HG03439 (cell line): ENCODE results near the gene NR6A1.
"Not testable (repeated sequence)": the region's sequence is repeated elsewhere in the genome, so short reads cannot be mapped to it uniquely, and the experiment has no call there.

ENCODE experiments used
- ATAC-seq: cut with Tn5 transposase; IDR thresholded peaks from one replicate; pipeline ENCODE4 v1.9.1; 2021; ENCODE audit warnings: mild to moderate bottlenecking, moderate library complexity; ENCODE audit not compliant: unreplicated experiment

Gene NR6A1

GRCh38 chr9:124761710-124762109 lies 9.4 kb downstream of the NR6A1 start:
- ATAC-seq, result no peak

- ATAC-seq, result no peak
Measured at GRCh38 chr9:124761196-124761595, 9.9 kb downstream of the NR6A1 start.

DNA sequence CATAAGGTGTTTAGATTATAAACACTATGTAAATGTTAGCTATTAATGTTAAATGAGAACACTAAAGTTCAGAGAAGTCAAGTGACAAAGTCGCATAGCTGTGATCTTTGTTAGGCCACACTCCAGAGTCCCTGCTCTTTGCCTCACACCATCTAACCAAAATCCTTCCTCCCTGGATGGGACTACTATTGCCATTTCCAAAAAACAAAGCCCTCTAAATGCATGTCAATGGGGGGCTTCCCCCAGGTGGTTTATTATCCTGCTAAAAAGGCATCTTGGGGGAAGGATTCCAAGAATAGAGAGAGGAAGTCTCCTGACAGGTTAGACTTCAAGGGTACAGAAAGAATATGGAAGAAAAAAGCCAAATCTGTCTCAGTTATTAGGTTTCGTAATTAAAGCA lies 10.4 kb downstream of the NR6A1 start:
- ATAC-seq, result no peak

DNA sequence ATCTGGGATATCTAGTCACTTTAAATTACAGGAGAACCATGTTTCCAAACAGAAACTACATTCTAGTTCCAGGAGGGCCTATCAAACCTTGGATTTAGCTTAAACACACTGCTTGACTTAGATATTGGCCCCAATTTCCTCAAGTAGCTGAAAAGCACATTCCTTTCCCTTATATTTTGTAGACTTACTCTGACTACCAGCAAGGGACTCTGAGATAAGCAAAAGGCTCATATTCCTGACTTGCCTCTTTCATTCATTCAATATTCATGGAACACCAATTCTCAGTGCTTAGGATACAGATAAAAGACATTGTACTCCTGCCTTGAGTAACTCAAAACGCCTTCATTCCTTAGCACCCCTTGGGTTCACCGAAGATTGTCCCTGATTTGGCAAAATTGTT lies 11.8 kb downstream of the NR6A1 start:
- no peak for ATAC-seq

DNA sequence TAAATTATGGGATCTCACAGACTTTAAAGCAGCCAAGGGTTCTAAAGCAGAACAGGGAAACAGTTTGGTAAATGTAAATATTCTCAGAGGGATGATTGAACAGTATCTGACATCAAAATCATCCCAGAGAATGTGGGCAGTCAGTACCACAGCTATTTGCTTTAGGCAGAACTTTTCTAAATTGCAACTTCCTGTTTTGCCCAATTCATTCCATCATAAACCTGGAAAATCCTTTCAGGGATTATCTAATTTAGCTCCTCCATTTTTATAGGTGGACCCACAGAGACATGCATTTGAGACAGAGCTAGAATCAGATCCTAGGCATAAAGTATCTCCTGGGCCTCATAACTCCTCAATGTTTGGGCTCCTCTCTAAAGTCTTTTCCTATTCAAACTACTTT lies 12.4 kb downstream of the NR6A1 start:
- no peak for ATAC-seq

DNA sequence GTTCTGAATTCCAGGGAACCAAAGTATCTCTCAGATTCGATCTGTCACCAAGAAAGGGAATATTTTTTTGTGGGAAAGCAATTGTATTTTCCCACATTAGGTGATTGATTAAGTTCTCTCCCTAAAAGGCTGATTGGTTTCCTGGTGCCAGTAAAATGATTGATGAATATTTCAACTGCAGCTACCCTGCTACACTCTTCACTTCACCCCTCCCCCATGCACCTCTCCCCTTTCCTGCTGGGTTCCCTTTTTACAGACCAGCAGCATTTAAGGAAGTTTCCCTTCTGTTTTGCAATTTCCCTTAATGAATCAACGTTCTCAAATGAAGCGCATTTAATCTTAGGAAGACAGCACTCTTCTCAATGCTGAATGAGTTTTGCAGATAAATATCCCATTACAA lies 13.1 kb downstream of the NR6A1 start:
- ATAC-seq, result no peak

- no peak for ATAC-seq
Measured at GRCh38 chr9:124757616-124758015, 13.5 kb downstream of the NR6A1 start.

- ATAC-seq, result no peak
Measured at GRCh38 chr9:124756011-124756410, 15.1 kb downstream of the NR6A1 start.

- no peak for ATAC-seq
Measured at GRCh38 chr9:124755061-124755460, 16.1 kb downstream of the NR6A1 start.

GRCh38 chr9:124754289-124754688 lies 16.8 kb downstream of the NR6A1 start:
- ATAC-seq, result no peak

GRCh38 chr9:124752967-124753366 lies 18.1 kb downstream of the NR6A1 start:
- no peak for ATAC-seq

DNA sequence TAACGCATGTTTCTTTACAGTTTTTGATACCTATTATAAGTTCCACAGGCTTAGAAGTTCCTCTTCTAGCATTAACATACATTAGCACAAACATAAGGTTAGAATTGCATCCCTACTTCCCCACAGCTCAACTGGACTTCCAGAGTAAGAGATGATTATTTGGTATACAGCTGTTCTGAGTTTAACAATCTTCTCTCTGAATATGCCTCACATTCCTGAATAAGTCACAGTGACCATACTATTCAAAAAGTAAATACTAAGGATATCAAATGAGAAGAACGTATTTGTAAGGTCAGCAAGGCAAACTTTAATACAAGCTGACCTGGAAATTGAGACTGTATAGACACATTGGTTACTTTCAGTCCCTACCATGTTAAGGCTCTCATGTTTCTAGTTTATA lies 21.3 kb downstream of the NR6A1 start:
- no peak for ATAC-seq

GRCh38 chr9:124749284-124749683 lies 21.8 kb downstream of the NR6A1 start:
- ATAC-seq, result no peak

GRCh38 chr9:124747065-124747464 lies 24.0 kb downstream of the NR6A1 start:
- no peak for ATAC-seq

DNA sequence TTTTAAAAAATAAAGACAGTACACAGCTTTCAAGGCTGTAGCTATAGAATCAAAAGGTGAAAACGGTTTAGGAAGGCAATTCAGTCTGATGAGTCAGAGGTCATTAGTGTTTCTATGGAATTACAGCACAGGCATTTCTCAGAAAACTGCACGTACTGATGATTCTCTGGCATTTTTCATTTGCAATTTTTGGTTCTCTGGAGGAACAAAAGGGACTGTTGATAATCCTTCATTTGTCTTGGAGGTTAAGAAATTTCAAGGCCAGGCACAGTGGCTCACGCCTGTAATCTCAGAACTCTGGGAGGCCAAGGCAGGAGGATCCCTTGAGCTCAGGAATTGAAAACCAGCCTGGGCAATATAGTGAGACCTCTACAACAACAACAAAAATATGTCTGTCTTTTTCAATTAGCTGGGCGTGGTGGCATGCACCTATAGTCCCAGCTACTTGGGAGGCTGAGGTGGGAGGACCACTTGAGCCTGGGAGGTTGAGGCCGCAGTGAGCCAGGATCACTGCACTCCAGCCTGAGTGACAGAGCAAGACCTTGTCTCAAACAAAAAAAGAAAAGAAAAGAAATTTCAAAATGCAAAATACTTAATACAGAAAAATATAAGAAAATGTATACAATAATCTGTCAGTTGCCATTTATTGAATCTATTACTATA lies 27.3 kb downstream of the NR6A1 start:
- ATAC-seq, result no peak

DNA sequence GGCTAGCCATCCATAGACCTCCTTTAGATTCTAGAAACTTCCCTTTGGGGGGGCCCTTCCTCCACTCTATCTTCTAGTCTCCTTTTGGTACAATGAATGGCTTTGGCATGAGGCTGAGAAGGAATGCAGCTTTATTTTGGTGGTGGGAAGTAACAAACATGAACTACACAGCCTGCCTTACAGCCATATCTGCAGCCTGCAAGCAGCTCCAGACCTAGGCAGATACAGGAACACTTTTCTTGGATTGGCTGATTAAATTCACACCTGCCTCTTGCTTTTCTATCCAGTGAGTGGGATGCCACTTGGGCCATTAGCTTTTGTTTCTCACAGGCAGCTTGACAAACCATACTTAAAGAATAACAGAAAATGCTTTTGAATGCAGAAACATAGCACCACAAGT lies 28.2 kb downstream of the NR6A1 start:
- no peak for ATAC-seq

DNA sequence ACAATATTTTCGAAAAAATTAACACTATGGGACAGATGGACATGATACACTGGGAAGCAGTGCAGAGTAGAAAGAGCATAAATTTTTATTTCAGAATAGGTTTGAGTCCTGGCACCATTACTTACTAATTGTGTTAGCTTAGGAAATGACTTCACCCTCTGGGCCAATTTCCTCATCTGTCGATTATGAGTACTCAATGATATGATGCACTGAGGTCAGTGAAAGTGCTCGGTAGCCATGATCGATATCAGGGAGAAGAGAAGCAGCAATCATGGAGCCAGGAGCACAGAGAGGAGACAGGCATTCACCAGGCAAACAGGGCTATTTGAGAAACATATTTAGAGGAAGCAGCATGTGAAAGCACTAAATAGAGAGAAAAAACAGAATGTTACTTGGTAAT lies 29.4 kb downstream of the NR6A1 start:
- ATAC-seq, result no peak

DNA sequence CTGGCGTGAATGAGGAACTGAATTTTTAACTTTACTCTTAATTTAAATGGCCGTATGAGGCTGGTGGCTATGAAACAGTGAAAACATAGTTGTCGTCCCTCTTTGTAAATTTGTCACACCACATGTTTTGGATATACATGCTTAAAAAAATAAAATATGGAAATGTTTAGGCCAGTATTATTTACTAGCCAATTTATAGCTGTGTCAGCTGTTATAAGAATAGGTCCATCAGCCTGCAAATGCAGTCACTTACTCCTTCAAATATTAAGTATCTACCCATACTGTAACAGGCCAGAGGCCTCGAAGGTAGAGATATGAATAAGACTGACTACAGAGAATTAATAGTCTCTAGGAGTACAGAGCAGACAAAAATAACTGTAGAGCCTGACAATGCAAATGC lies 30.0 kb downstream of the NR6A1 start:
- ATAC-seq, result no peak

- no peak for ATAC-seq
Measured at GRCh38 chr9:124739360-124739759, 31.8 kb downstream of the NR6A1 start.

- ATAC-seq, result not testable (repeated sequence)
Measured at GRCh38 chr9:124738075-124738474, 33.0 kb downstream of the NR6A1 start.

DNA sequence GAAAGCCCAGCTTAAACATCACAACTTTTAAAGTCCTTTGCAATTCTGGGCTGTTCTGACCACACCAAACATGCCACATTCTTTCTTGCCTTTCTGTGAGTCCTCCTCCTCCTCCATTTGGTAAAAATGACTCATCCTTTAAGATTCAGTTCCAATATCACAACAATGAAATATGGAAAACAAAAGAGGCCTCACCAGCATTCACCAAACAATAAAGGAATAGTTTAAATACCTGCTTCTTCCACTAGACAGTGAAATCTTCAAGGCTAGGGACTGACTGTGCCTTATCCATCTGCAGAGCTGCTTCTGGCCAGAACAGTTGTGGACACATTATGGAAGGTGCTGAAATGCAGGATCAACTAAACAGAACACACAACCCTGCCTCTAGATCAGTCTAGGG lies 36.0 kb downstream of the NR6A1 start:
- ATAC-seq, result no peak

- not testable (repeated sequence) for ATAC-seq
Measured at GRCh38 chr9:124734741-124735083, 36.4 kb downstream of the NR6A1 start.

DNA sequence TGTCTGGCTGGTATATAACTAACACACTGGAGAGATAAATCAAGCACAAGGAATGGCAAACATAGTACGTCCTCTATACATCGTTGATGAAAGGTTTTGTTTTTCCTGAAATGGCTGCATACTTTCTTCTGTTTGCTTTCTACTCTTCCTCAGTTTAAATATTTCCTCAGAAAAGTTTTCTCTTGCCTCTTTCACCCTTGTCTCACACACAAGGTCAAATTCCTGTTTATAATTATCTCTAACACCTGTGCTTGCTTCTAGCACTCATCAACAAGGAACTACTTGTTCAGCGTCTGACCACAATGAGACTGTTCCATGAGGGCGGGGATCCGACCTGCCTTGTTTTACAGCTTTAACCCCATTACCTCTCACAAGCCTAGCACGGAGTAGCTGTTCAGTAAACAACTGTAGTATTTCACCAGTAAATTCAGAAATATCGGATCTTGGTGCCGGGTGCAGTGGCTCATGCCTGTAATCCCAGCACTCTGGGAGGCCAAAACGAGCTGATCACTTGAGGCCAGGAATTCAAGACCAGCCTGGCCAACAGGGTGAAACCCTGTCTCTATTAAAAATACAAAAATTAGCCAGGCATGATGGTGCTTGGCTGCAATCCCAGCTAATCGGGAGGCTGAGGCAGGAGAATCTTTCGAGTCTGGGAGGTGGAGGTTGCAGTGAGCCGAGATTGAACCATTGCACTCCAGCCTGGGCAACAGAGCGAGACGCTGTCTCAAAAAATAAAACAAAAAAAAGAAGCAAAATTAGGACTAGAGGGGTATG lies 37.0 kb downstream of the NR6A1 start:
- ATAC-seq, result no peak
